GM20000 (cell line): ENCODE data around the gene CTNNA2.

Experiments
- DNase-seq: peaks from one replicate; pipeline ENCODE4 v3.0.0; 2012; ENCODE audit warnings: low spot score
- CTCF ChIP-seq: IDR thresholded peaks from 2 replicates; pipeline ENCODE4 v1.5.1; 2012; ENCODE audit warnings: mild to moderate bottlenecking, control low read depth; ENCODE audit errors: extremely low read depth, missing control alignments

The CTNNA2 gene

GRCh38 chr2:80610108-80610507, 1097.3 kb downstream of the CTNNA2 start:
- no peak for DNase-seq
- TF ChIP-seq CTCF = no peak

GRCh38 chr2:80621656-80622055, 1108.8 kb downstream of the CTNNA2 start:
- no peak for DNase-seq

GRCh38 chr2:80624062-80624461, 1111.2 kb downstream of the CTNNA2 start:
- no peak for TF ChIP-seq CTCF
- DNase-seq = no peak

More at GRCh38 chr2:80621656-80622055, 1108.8 kb downstream of the CTNNA2 start:
- no peak for TF ChIP-seq CTCF

- TF ChIP-seq CTCF = no peak
- no peak for DNase-seq
Measured at GRCh38 chr2:80634590-80634989, 1121.7 kb downstream of the CTNNA2 start.

GRCh38 chr2:80638783-80639182, 1125.9 kb downstream of the CTNNA2 start:
- TF ChIP-seq CTCF = no peak
- no peak for DNase-seq

GRCh38 chr2:80642465-80642864, 1129.6 kb downstream of the CTNNA2 start:
- TF ChIP-seq CTCF = no peak
- DNase-seq = no peak

- no peak for DNase-seq
- TF ChIP-seq CTCF = no peak
Measured at GRCh38 chr2:80643598-80643997, 1130.7 kb downstream of the CTNNA2 start.
